T-helper 2 cell treated with Interferon-gamma antibody and Interleukin-4, amounts not matched to agents 5 μg/mL and 100 μg/mL, for 36 hours (primary cell): ENCODE data around the gene XRN2.
"Not testable (repeated sequence)": the region's sequence is repeated elsewhere in the genome, so short reads cannot be mapped to it uniquely, and the experiment has no call there.

Experiments used
- DNase-seq: peaks from one replicate; pipeline ENCODE4 v3.0.0; 2021; ENCODE audit warnings: low spot score
- H3K27ac Mint-ChIP-seq: one replicate; pipeline ENCODE4 v1.8.0; 2021; ENCODE audit warnings: mild to moderate bottlenecking, mixed read lengths
- H3K27me3 Mint-ChIP-seq: one replicate; pipeline ENCODE4 v1.8.0; 2021; ENCODE audit warnings: low read depth, mixed read lengths
- H3K36me3 Mint-ChIP-seq: one replicate; pipeline ENCODE4 v1.8.0; 2021; ENCODE audit warnings: low read depth, mixed read lengths
- H3K4me1 Mint-ChIP-seq: one replicate; pipeline ENCODE4 v1.8.0; 2021; ENCODE audit warnings: low read depth, mixed read lengths
- H3K4me3 Mint-ChIP-seq: one replicate; pipeline ENCODE4 v1.8.0; 2022; ENCODE audit warnings: mild to moderate bottlenecking, moderate library complexity, mixed read lengths
- H3K9me3 Mint-ChIP-seq: one replicate; pipeline ENCODE4 v1.8.0; 2021; ENCODE audit warnings: mixed read lengths

The XRN2 gene

DNA sequence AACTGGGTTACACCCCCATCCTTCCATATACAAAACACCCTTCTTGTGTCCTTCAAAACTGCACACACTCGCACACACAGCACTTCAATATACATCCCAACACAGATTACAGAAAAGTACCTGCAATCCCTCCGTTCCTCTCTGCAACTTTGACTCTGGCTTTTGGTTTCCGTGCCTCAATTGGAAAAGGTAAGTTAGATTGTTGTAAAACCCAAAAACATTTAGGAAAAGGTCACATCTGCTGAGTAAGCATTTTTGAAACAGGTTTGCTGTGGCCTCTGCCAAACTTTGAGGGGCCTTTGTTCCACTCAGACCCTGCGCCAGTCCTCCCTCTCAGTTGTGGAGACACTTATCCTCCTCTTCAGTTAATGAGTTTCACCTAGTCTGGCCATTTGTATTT is 90.0 kb downstream of the XRN2 start:
- Mint-ChIP-seq H3K4me1 (peaks cover 16% of the 10 kb centered on the region), H3K27ac (no peak overlapping the region), H3K36me3 (peaks cover 20% of the 10 kb centered on the region), H3K9me3 (no peaks in the 10 kb centered on the region), H3K27me3 (peaks cover 54% of the 10 kb centered on the region), H3K4me3 (peak overlapping the region; percentile 10)
- DNase-seq = no peak

DNA sequence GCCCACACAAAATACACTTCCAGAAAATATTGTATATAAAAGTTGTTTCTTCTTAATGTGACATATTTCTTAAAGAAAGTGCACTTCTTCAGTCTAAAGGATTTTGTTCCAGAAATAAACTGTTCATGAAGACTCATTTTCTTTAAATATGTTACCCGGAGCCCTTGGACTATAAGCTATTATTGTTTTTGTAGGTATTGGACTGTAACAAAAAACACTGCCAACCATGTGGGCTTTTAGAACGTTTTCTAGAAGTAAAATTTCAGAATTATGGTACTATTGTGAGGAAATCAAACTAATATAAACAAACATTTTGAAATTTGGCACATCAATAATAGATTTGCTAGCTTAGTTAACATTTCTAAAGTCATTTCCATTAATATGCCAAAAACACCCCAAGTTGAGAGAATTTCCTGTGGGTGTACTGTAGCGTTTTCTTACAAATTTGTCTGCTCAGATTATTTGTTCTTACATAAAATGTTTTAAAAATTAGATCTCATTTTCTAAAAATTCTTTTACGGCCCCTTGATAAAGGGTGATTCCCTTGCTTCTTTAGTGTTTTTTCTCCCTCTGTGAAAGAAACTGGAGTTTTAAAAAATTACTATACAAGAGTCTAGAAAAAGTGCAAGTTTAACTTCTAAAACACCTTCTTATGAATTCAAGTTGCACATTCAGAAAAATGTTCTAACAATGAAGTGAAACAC is 90.8 kb downstream of the XRN2 start:
- peaks cover 18% of the 10 kb centered on the region for H3K36me3 Mint-ChIP-seq
- H3K27ac Mint-ChIP-seq = no peak overlapping the region
- DNase-seq = no peak
- H3K27me3 Mint-ChIP-seq = peaks cover 62% of the 10 kb centered on the region
- no peak overlapping the region for H3K4me3 Mint-ChIP-seq
- no peaks in the 10 kb centered on the region for H3K9me3 Mint-ChIP-seq
- H3K4me1 Mint-ChIP-seq = peaks cover 19% of the 10 kb centered on the region

DNA sequence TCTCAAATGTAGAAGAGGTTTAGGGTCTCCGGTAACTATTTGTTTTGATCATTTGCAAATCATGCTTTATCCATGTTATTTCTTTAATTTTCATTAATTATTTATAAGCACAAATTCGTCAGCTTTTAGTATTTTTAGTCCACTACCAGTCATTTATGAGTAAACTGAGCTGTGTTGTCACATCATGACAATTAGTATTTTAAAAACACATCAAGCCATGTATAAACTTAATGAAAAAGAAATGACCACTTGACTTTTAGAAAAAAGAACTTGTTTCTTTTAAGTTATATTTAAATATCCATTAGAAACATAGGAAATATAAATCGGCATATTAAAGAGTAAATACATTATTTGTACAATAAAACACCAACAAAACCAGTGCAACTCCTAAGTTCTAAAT is 91.4 kb downstream of the XRN2 start:
- Mint-ChIP-seq H3K4me1 (peaks cover 19% of the 10 kb centered on the region), H3K9me3 (no peaks in the 10 kb centered on the region), H3K4me3 (no peak overlapping the region), H3K36me3 (peaks cover 16% of the 10 kb centered on the region), H3K27ac (no peak overlapping the region), H3K27me3 (peaks cover 67% of the 10 kb centered on the region)
- DNase-seq = no peak

DNA sequence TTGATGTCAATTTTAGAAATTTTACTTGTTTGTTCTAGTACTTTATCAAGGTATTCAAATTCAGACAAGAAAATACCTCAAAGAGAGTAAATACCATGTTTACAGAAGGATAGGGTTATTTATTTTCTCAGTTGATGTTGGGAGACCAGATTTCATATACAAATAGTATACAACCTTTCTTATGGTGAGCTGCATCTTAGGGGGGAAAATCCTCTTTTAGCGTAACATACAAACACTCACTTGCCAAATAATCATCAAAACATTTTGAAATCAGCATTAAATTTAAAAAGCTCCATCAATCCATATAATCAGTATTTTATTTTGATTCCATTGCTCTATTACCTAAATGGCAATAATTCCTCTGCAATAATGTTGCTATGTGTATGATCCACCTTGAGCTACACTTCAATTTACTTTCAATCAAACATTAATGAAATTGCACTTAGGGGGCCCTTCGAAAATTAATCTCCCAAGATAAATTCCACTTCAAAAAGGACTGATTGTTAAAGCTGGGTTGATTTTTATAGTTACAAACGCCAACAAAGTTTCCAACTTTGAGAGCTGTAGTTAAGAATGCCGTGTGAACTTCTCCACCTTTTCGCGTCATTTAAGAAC is 92.0 kb downstream of the XRN2 start:
- peaks cover 72% of the 10 kb centered on the region for H3K27me3 Mint-ChIP-seq
- H3K27ac Mint-ChIP-seq = no peak overlapping the region

DNA sequence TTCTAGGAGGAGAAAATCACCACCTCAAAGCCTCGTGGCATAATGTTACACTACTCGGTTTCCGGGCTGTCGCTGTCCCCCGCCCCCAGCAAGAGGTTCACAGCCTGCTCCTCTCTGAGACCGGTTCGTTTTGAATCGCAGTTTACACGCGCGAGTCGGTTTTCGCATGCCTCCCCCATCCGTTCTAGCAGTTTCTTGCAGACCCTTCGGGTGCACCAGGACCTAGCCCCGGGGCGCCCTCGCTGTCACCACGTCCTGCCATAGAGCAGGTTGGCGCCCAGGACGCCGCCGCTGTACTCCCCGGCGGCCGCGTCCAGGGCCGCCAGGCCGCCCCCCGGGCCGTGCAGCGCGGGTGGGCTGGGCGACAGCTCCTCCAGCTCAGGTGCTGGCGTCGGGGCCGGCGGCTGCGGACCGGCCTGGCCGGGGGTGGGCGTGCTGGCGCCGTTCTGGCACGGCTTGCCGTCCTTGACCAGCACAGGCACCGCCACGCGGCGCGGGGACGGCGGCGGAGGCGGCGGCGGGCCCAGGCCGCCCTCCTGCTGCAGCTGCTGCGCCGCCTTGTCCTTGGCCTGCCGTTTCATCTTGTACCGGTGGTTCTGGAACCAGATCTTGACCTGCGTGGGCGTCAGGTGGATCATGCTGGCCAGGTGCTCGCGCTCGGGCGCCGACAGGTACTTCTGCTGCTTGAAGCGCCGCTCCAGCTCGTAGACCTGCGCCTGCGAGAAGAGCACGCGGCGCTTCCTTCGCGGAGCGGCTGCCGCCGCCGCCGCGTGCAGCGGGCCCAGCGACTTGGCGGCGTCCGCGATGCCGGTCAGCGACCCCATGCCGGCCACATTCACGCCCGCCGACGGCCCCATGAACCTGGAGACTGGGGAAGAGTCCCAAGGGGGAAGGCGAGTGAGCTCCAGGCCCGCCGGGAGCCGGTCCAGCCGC is 92.8 kb downstream of the XRN2 start:
- Mint-ChIP-seq H3K27me3 (peaks cover 78% of the 10 kb centered on the region), H3K4me3 (peak overlapping the region; percentile 72), H3K36me3 (peaks cover 8% of the 10 kb centered on the region), H3K9me3 (no peaks in the 10 kb centered on the region), H3K4me1 (peaks cover 19% of the 10 kb centered on the region), H3K27ac (no peak overlapping the region)
- peak; percentile 30 for DNase-seq

More for the DNA sequence above, 92.0 kb downstream of the XRN2 start:
- DNase-seq = no peak
- Mint-ChIP-seq H3K36me3 (peaks cover 14% of the 10 kb centered on the region), H3K9me3 (no peaks in the 10 kb centered on the region), H3K4me1 (peaks cover 19% of the 10 kb centered on the region), H3K4me3 (peak overlapping the region; percentile 72)

DNA sequence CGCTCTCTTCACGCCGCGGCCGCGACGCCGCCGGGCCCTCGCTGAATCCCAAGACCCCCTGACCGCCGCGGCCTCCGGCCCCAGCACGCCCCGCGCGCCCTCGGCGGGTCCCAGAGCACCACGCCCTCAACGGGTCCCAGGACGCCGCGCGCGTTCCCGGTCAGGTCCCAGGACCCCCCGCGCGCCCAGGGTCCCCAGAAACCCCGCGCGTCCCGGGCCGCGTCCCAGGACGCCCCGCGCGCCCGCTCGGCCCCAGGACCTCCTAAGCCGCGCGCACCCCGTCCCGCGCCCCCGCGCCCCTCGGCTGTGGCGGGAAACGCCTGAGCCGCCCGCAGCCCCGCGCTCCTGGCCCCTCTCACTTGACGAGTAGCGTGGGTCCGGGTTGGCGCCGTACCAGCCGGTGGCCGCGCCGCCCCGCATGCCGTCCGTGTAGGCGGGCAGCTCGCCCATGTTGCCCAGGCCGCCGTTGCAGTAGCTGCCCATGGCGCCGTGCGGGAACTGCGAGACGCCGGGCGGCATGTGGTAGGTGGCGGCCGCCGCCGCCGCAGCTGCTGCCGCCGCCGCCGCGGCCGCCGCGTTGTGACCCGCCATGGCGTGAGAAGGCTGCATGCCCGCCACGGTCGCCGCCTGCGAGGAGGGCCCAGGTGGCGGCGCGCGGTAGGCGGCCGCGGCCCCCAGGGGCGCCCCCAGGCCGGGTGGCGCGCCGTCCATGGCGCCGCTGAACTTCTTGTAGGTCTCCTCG is 93.6 kb downstream of the XRN2 start:
- no peak overlapping the region for H3K4me3 Mint-ChIP-seq
- H3K36me3 Mint-ChIP-seq = peaks cover 3% of the 10 kb centered on the region
- H3K27me3 Mint-ChIP-seq = peaks cover 79% of the 10 kb centered on the region
- no peak overlapping the region for H3K27ac Mint-ChIP-seq
- H3K4me1 Mint-ChIP-seq = peaks cover 17% of the 10 kb centered on the region
- no peaks in the 10 kb centered on the region for H3K9me3 Mint-ChIP-seq
- DNase-seq = no peak

DNA sequence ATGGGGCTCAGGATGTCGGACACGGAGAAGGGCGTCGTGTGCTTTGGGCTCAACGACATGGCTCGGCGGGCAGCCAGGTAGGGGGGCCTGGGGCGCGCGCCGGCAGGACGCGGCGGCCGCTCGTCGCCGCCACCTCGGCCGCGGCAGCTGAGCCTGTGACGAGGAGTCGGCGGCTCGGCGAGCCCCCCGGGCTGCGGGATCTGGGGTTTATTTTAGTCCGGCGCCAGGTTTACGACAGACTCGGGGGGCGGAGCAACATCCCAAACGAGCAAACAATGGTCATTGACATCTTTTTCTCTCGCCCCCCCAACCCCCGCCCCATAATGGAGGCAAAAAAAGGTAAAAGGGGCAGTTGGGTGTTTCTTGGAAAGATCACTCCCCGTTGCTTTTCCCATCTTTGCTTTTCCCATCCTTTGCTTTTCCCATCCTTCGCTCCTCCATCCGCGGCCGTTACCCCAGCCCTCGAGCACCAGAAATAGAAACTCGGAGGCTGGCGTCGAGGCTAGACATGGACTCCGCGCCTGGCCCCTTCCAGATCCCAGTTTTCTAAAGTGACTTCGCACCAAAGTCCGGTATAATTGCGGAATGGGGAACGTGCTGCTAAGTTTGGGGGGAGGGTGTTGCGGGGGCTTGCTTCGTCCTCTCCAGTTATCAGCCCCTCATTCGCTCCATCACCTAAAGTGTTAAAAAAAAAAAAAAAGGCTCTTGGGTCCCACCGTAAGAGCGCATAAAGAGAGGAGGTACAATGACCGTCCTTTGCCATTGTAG is 94.4 kb downstream of the XRN2 start, which contains the start of gene NKX2-4:
Gene NKX2-4 (minus strand): TSS at position 186 of the 768 bp plus-strand sequence. CDS start 127 bp downstream, at position 59.
- H3K27ac Mint-ChIP-seq = peak within 1 kb of the TSS; percentile 80
- peaks cover 77% of the 10 kb centered on the region for H3K27me3 Mint-ChIP-seq
- no peaks in the 10 kb centered on the region for H3K9me3 Mint-ChIP-seq
- peaks cover 13% of the 10 kb centered on the region for H3K4me1 Mint-ChIP-seq
- H3K36me3 Mint-ChIP-seq = no peaks in the 10 kb centered on the region
- H3K4me3 Mint-ChIP-seq = peak within 1 kb of the TSS; percentile 54
- no peak for DNase-seq

DNA sequence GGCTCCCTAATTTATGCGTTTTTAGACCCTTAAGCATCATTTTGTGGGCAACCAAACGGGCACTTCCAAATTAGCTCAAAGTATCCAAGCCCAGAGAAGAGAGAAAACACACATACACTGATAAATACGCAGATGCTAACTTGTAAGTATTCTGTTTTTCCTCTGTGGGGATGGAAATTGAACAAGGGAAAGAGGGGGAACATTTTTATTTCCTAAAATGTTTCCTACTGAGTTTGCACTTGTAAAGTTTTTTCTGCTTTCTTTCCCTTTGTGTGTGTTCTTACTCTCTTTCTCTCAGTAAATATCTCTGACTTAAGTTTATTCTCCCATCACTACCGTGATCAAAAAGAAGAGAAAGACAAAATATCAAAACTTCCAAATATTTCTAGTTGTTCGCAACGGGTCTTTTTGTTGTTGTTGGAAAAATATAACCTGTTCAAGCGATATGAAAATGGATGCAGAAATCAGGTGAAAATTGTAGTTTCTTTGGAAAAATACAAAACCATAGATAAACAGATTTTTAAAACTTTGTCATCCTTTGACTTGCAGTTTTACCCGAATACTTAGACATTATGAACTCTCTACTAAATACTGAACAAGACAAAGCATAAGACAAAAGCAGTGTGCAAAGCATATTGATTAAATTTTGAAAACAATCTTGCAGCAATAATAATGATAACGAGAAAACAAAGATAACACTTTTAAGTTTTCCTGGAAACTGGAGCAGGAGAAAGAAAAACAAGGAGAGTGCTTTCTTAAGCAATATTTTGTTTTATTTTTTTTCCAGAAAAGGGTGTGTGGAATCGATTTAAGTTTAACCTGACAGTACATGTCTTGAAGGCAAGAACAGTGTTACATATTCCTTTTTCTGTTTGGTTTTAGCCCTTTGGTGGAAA is 95.2 kb downstream of the XRN2 start:
- Mint-ChIP-seq H3K27me3 (peaks cover 74% of the 10 kb centered on the region), H3K36me3 (no peaks in the 10 kb centered on the region), H3K27ac (peak overlapping the region; percentile 26), H3K9me3 (no peaks in the 10 kb centered on the region), H3K4me1 (peaks cover 9% of the 10 kb centered on the region), H3K4me3 (peak overlapping the region; percentile 54)
- DNase-seq = no peak

DNA sequence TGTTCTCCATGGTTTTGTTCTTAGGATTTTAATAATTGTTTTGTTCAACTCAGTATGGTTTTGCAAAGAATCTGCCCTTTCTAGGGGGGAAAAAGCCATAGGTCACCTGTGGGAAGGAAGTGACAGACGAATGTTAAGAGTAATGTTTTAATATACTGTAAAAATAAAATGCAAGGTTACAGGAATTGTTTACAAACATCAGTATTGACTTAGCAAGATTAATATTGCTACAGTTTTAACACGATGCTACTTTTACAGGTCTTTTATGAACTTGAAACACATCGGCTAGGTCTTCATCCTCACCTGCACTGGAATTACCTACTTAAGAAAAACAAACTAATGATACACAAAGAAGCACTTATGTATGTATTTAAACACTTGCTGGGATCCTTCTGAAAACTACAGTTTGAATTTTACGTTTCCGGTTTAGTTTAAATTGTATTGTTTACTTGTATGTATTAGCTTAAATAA is 95.9 kb downstream of the XRN2 start:
- Mint-ChIP-seq H3K27me3 (peaks cover 72% of the 10 kb centered on the region), H3K9me3 (no peaks in the 10 kb centered on the region), H3K4me1 (peaks cover 9% of the 10 kb centered on the region), H3K36me3 (no peaks in the 10 kb centered on the region), H3K4me3 (no peak overlapping the region), H3K27ac (no peak overlapping the region)
- DNase-seq = no peak

DNA sequence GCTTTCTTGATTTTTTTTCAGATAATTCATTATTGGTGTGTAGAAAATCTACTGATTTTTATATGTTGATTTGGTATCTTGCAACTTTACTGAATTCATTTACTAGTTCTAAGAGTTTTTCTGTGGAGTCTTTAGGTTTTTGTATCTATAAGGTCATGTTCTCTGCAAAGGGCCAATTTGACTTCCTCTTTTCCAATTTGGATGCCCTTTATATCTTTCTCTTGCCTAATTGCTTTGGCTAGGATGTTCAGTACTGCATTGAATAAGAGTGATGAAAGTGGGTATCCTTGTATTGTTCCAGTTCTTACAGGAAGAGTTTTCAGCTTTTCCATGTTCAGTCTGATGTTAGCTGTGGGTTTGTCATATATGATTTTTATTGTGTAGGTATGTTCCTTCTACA is 108.6 kb downstream of the XRN2 start:
- no peak for DNase-seq
- no peaks in the 10 kb centered on the region for H3K36me3 Mint-ChIP-seq
- H3K4me3 Mint-ChIP-seq = no peak overlapping the region
- H3K4me1 Mint-ChIP-seq = no peaks in the 10 kb centered on the region
- peaks cover 9% of the 10 kb centered on the region for H3K9me3 Mint-ChIP-seq
- no peak overlapping the region for H3K27ac Mint-ChIP-seq
- peaks cover 33% of the 10 kb centered on the region for H3K27me3 Mint-ChIP-seq

DNA sequence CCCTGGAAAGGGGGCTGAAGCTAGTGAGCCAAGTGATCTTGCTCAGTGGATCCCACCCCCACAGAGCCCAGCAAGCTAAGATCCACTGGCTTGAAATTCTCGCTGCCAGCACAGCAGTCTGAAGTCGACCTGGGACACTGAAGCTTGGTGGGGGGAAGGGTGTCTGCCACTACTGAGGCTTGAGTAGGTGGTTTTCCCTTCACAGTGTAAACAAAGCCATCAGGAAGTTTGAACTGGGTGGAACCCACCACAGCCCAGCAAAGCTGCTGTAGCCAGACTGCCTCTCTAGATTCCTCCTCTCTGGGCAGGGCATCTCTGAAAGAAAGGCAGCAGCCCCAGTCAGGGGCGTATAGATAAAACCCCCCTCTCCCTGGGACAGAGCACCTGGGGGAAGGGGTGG is 110.9 kb downstream of the XRN2 start:
- not testable (repeated sequence) for DNase-seq, H3K4me1 Mint-ChIP-seq

DNA sequence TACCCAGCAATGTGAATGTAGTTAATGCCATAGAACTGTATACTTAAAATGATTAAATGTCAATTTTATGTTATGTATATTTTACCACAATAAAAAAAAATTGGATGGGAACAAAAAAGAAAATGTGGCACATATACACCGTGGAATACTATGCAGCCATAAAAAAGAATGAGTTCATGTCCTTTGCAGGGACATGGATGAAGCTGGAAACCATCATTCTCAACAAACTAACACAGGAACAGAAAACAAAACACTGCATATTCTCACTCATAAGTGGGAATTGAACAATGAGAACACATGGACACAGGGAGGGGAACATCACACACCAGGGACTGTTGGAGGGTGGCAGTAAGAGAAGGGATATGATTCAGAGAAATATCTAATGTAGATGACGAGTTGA is 116.0 kb downstream of the XRN2 start:
- not testable (repeated sequence) for H3K4me3 Mint-ChIP-seq, H3K4me1 Mint-ChIP-seq, H3K27ac Mint-ChIP-seq, H3K36me3 Mint-ChIP-seq, DNase-seq
- peaks cover 13% of the 10 kb centered on the region for H3K27me3 Mint-ChIP-seq
- H3K9me3 Mint-ChIP-seq = peaks cover 14% of the 10 kb centered on the region

More for the DNA sequence above, 110.9 kb downstream of the XRN2 start:
- not testable (repeated sequence) for H3K9me3 Mint-ChIP-seq, H3K27ac Mint-ChIP-seq, H3K4me3 Mint-ChIP-seq, H3K36me3 Mint-ChIP-seq
- H3K27me3 Mint-ChIP-seq = peaks cover 38% of the 10 kb centered on the region
